Epidermal melanocyte (primary cell): ENCODE data around the gene SRP68.

Experiments used
- DNase-seq: peaks from one replicate; pipeline ENCODE4 v3.0.0; 2011; ENCODE audit warnings: low spot score; ENCODE audit not compliant: insufficient read length

The SRP68 gene

GRCh38 chr17:76072148-76072858, at the start of gene SRP68:
TSS of gene SRP68 (minus strand) at chr17:76072517. CDS start at chr17:76072491, 26 bp downstream.
- peak; percentile 98 for DNase-seq

DNA sequence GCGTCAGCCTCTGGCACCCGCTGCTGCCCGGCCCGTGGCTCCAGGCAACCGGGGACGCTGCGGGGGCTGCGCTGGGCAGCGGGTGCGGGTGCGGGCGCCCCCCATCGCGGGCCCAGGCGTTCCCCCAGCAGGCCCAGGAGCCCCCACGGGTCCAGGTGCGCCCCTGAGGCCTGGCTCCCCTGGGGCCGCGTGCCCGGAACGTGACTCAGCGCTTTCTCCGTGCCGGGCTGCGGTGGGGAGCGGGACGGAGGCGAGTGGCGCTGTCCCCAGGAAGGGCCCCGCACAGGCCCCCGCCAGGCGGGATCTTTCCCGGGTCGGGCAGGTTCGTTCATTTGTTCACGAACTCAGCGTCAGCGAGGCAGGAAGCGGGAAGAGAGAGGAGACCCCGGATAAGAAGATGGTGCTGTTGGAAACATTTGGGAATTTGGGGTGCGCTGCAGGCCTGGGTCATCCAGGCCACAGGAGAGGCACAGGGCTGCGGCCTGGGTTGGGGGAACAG, 49.7 kb upstream of the SRP68 start:
- no peak for DNase-seq

DNA sequence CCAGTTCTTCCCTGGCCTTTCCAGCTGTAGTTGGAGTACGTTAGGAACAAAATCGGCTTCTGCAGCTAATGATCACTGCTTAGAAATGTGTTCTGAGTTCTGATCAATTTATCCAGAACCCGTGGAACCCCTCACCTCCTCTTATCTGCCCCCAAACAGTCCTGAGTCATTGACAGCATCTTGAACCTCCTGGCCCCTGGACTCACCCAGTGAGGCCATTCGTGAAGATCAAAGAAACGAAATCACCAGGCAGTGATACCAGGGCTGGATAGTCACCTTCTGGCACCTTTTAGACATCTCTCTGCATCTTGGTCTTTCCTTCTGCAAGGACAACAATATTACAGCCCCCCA, 48.3 kb upstream of the SRP68 start:
- no peak for DNase-seq

- no peak for DNase-seq
Observed at GRCh38 chr17:76119409-76120371, 47.4 kb upstream of the SRP68 start.

DNA sequence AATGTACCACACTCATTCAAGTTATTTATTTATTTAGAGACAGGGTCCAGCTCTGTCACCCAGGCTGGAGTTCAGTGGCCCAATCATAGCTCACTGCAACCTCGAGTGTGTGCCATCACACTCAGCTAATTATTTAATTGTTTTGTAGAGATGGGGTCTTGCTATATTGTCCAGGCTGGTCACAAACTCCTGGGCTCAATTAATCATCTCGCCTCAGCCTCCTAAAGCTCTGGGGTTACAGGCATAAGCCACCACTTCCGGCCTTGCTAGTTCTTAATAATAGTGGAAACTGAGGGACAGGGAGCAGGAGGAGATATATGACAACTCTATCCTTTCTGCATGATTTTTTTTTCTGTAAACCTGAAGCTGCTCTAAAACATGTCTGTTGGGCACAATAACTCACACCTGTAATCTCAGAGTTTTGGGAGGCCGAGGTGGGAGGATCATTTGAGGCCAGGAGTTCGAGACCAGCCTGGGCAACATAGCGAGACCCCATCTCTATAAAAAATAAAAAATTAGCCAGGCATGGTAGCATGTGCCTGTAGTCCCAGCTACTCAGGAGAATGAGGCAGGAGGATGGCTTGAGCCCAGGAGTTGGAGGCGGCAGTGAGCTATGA, 42.9 kb upstream of the SRP68 start:
- no peak for DNase-seq

DNA sequence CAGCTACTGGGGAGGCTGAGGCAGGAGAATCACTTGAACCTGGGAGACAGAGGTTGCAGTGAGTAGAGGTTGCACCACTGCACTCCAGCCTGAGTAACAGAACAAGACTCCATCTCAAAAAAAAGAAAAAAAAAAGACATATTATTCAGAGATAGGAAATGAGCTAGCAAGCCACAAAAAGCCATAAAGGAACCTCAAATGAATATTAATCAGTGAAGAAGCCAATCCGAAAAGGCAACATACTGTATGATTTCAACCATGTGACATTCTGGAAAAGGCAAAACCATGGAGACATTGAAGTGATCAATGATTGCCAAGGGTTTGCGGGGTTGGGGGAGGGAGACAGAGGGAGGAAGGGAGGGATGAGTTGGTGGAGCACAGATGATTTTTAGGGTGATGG, 39.6 kb upstream of the SRP68 start:
- DNase-seq, result no peak

DNA sequence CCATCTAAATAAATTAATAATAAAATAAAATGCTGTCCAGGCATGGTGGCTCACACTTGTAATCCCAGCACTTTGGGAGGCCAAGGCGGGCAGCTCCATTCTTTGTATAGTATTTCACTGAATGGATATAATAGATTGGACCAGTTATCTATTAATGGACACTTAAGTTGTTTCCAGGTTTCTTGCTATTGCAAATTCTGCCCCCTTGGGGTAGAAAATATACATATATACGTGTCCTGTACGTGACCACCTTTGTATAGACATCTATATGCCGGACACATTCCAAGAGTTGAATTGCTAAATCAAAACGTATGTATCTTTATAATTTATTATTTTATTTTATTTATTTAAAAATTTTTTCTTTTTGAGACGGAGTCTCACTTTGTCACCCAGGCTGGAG, 35.2 kb upstream of the SRP68 start:
- DNase-seq, result no peak

DNA sequence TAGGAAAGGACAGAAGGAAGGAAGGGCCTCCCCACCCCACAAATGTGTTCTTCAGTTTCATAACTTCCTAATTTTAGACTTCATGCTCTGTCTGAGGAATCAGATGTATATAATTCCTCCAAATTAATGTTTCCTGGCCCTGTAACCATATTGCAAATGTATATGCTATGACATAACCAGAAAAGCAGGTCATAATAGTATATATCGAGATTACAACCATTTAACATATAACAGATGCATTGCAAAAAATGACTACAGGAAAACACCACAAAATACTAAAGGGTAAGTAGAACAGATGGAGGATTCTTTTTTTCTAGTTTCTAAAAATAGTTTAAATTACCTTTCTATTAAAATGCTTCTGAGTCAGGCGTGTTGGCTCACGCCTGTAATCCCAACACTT, 34.4 kb upstream of the SRP68 start:
- DNase-seq, result no peak

DNA sequence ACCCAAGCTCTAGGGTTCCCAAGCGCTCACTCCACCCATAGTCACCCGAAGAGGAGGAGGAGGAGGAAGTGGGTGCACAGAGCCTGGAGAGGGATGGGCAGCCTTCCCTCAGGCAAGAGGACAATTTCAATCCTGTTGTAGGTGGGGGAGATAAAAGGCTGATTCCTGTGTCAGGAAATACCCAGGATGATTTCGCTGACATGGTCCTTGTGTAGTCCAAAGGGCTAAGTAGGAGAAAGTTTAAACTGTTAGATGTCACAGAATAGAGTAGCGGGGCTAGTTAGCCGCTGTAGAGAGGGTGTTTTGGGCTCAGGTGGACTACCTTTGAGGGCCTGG, 32.5 kb upstream of the SRP68 start:
- DNase-seq, result no peak

GRCh38 chr17:76104140-76104895, 32.0 kb upstream of the SRP68 start:
- no peak for DNase-seq

GRCh38 chr17:76103274-76104139, 31.2 kb upstream of the SRP68 start, which contains the start of gene EXOC7:
TSS of gene EXOC7 (minus strand) at chr17:76103787. CDS start at chr17:76103692, 95 bp downstream.
- DNase-seq, result peak; percentile 85

- no peak for DNase-seq
Observed at GRCh38 chr17:76102944-76103273, 30.6 kb upstream of the SRP68 start.

DNA sequence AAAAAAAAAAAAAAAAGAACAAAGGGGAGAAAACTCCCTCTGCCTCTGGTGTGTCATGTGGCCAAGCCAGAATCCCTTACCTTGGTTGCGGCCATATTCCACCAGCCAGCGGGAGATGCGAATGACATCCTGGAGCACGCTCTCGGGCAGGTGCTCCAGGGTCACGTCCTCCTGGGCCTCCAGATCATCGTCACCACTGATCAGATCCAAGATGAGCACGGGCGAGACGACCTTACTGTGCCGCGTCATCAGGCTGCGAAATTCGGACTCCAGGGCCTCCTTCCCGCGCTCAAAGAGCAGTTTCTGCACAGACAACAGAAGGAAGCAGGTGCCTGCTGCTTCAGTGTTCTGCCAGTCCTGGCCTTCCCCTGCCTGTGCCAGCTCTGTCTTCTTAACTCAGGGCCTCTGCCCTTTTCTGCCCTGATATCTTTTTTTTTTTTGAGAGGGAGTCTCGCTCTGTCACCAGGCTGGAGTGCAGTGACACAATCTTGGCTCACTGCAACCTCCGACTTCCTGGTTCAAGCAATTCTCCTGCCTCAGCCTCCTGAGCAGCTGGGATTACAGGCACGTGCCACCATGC, 25.5 kb upstream of the SRP68 start:
- DNase-seq, result no peak

- no peak for DNase-seq
Observed at GRCh38 chr17:76095943-76096342, 23.6 kb upstream of the SRP68 start.

DNA sequence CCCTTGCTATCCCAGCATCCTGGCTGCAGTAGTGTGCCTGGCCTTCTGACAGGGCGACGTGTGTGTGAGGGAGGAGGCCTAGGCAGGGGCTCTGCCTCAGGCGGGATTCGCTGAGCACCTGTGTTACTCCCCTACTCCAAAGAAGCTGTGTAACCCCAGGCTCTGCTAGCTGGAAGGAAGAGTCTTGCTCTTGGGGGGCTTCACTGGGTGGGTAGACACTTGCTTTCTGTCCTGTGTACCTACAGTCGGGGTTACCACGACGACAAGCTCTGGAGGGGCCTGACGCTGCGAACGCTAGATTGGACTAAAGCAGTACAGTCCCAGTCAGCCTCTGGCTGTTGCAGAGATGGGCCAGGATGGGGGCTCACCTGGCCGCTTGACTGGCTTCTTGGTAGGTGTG, 21.7 kb upstream of the SRP68 start:
- no peak for DNase-seq

GRCh38 chr17:76092526-76093413, 20.5 kb upstream of the SRP68 start:
- no peak for DNase-seq

DNA sequence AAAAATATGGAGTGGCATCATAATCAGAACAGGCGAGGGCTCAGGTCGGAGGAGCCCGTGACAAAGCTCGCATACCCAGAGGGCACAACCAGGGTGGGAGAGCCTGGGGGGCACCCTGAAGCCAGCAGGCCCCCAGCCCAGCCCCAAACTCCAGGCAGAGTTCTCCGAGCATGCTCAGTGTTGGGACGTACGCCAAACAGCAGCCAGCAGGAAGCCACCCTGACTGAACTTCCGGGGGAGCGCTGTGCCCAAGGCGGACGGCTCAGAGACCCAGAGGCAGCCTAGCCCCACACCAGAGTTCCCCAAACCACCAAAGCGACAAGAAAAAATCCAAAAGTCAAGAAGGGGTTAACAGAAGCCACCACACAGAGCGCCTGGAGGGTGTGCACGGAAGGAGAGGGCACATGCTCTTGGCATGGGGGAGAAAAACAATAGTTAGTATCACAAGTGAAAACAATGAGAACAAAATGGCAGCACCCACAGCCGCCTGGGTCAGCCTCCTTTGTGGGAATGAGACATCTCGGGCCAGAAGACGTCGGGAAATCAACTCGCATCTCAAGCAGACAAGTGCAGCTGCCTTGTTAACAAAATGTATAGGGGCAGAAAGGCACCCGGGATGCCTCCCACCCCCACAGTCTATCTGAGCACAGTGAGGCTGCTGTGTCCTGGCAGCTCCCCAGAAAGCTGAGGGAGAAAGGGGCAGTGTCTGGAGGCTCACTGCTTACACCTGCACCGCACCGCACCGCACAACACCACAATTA, 19.4 kb upstream of the SRP68 start:
- no peak for DNase-seq

DNA sequence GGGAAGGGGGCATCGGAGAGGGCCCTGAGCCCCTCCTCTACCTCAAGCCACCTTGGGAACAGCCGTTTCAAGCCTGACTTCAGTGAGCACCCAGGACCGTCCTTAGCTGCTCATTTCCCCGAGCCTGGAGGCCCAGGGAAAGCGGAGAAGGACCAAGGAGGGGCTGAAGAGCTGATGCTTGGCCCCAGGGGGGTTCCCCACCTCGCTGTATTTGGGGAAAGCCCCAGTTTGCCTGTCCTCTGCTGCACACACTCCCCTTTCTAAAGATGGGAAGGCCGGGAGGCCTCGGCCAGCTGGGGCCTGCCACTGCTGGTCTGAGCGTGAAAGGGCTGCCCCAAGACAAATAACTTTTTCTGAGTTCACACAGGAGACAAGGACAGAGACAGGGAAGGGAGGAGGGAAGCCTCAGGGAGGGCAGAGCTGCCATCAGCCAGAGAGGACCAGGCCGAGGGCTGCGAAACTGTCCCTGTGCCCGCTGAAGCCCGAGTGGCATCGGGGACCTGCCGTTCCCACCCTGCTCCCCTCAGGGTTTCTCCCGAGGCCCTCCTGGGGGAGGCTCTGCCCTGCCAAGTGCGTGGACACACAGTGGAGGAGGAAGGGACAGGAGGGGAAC, 18.3 kb upstream of the SRP68 start:
- DNase-seq, result no peak
